ENCODE measurements around the gene EXOC7. TPM values are rescaled to one million over a fixed set of nuclear protein-coding genes. Genes with fewer than 3 reads are reported as not detected.

Gene EXOC7
- total RNA-seq, 1 experiment from 2014 or later = 133 TPM

- Histone ChIP-seq H3K27me3 (replicated peaks) (no peaks in the 10 kb centered on the region), H3K4me3 (peak within 1 kb of the TSS; percentile 33), H3K27ac (no peak within 1 kb of the TSS), H3K36me3 (no peaks in the 10 kb centered on the region), H3K9me3 (replicated peaks) (no peaks in the 10 kb centered on the region), H3K4me1 (replicated peaks) (peaks cover 10% of the 10 kb centered on the region)
- peak; percentile 84 to 93 for DNase-seq (ENCODE audit: low read depth in 1 of 2, low spot score in 2 of 2)
These were observed 37.8 kb upstream of the EXOC7 start, which contains the start of gene FOXJ1 for GRCh38 chr17:76141212-76142038. TSS of gene FOXJ1 (minus strand) at chr17:76141245. CDS start at chr17:76140395, 850 bp downstream.

- Histone ChIP-seq H3K36me3 (no peaks in the 10 kb centered on the region), H3K27me3 (replicated peaks) (no peaks in the 10 kb centered on the region), H3K4me3 (peak overlapping the region; percentile 33), H3K4me1 (replicated peaks) (peaks cover 10% of the 10 kb centered on the region), H3K9me3 (replicated peaks) (no peaks in the 10 kb centered on the region), H3K27ac (no peak overlapping the region)
- no peak for DNase-seq (ENCODE audit: low read depth in 1 of 2, low spot score in 2 of 2)
These were observed 37.1 kb upstream of the EXOC7 start for GRCh38 chr17:76140661-76141211.

- no peaks in the 10 kb centered on the region for H3K27me3 ChIP-seq (replicated peaks)
- H3K4me3 ChIP-seq = no peak overlapping the region
- H3K4me1 ChIP-seq (replicated peaks) = peaks cover 10% of the 10 kb centered on the region
- no peaks in the 10 kb centered on the region for H3K36me3 ChIP-seq
- DNase-seq (ENCODE audit: low read depth in 1 of 2, low spot score in 2 of 2) = no peak
- H3K9me3 ChIP-seq (replicated peaks) = no peaks in the 10 kb centered on the region
- no peak overlapping the region for H3K27ac ChIP-seq
These were observed 36.4 kb upstream of the EXOC7 start for GRCh38 chr17:76139801-76140660.

GRCh38 chr17:76138896-76139752, 35.5 kb upstream of the EXOC7 start:
- H3K27me3 ChIP-seq (replicated peaks) = no peaks in the 10 kb centered on the region

GRCh38 chr17:76138234-76138895, 34.8 kb upstream of the EXOC7 start:
- Histone ChIP-seq H3K27me3 (replicated peaks) (no peaks in the 10 kb centered on the region), H3K4me3 (no peak overlapping the region), H3K4me1 (replicated peaks) (peaks cover 10% of the 10 kb centered on the region), H3K36me3 (no peaks in the 10 kb centered on the region), H3K9me3 (replicated peaks) (no peaks in the 10 kb centered on the region), H3K27ac (no peak overlapping the region)
- no peak for DNase-seq (ENCODE audit: low read depth in 1 of 2, low spot score in 2 of 2)

More at GRCh38 chr17:76138896-76139752, 35.5 kb upstream of the EXOC7 start:
- H3K4me3 ChIP-seq = no peak overlapping the region
- DNase-seq (ENCODE audit: low read depth in 1 of 2, low spot score in 2 of 2) = no peak
- H3K36me3 ChIP-seq = no peaks in the 10 kb centered on the region
- H3K4me1 ChIP-seq (replicated peaks) = peaks cover 10% of the 10 kb centered on the region
- no peaks in the 10 kb centered on the region for H3K9me3 ChIP-seq (replicated peaks)
- H3K27ac ChIP-seq = no peak overlapping the region

- H3K27ac ChIP-seq = no peak overlapping the region
- H3K27me3 ChIP-seq (replicated peaks) = no peaks in the 10 kb centered on the region
- no peak for DNase-seq (ENCODE audit: low read depth in 1 of 2, low spot score in 2 of 2)
- no peaks in the 10 kb centered on the region for H3K36me3 ChIP-seq
- H3K9me3 ChIP-seq (replicated peaks) = no peaks in the 10 kb centered on the region
- no peak overlapping the region for H3K4me3 ChIP-seq
- H3K4me1 ChIP-seq (replicated peaks) = peaks cover 10% of the 10 kb centered on the region
These were observed 34.0 kb upstream of the EXOC7 start for GRCh38 chr17:76137351-76138233.

GRCh38 chr17:76137001-76137350, 33.4 kb upstream of the EXOC7 start:
- Histone ChIP-seq H3K27ac (no peak overlapping the region), H3K4me3 (no peak overlapping the region), H3K36me3 (no peaks in the 10 kb centered on the region), H3K4me1 (replicated peaks) (peaks cover 10% of the 10 kb centered on the region), H3K27me3 (replicated peaks) (no peaks in the 10 kb centered on the region), H3K9me3 (replicated peaks) (no peaks in the 10 kb centered on the region)
- DNase-seq (ENCODE audit: low read depth in 1 of 2, low spot score in 2 of 2) = no peak

- H3K4me3 ChIP-seq = no peak overlapping the region
- H3K36me3 ChIP-seq = no peaks in the 10 kb centered on the region
- no peaks in the 10 kb centered on the region for H3K9me3 ChIP-seq (replicated peaks)
- no peak for DNase-seq (ENCODE audit: low read depth in 1 of 2, low spot score in 2 of 2)
- H3K27me3 ChIP-seq (replicated peaks) = no peaks in the 10 kb centered on the region
- peaks cover 7% of the 10 kb centered on the region for H3K4me1 ChIP-seq (replicated peaks)
- no peak overlapping the region for H3K27ac ChIP-seq
These were observed 32.9 kb upstream of the EXOC7 start for GRCh38 chr17:76136276-76137000.

GRCh38 chr17:76135810-76136188, 32.2 kb upstream of the EXOC7 start:
- Histone ChIP-seq H3K36me3 (no peaks in the 10 kb centered on the region), H3K9me3 (replicated peaks) (no peaks in the 10 kb centered on the region), H3K4me3 (no peak overlapping the region), H3K27me3 (replicated peaks) (no peaks in the 10 kb centered on the region), H3K4me1 (replicated peaks) (peaks cover under 1% of the 10 kb centered on the region), H3K27ac (no peak overlapping the region)
- no peak for DNase-seq (ENCODE audit: low read depth in 1 of 2, low spot score in 2 of 2)

GRCh38 chr17:76134911-76135809, 31.6 kb upstream of the EXOC7 start:
- Histone ChIP-seq H3K36me3 (no peaks in the 10 kb centered on the region), H3K27me3 (replicated peaks) (no peaks in the 10 kb centered on the region), H3K27ac (no peak overlapping the region), H3K4me3 (no peak overlapping the region), H3K9me3 (replicated peaks) (no peaks in the 10 kb centered on the region), H3K4me1 (replicated peaks) (no peaks in the 10 kb centered on the region)
- DNase-seq (ENCODE audit: low read depth in 1 of 2, low spot score in 2 of 2) = no peak

All from SJSA1 (cell line).